GM12873 (cell line): ENCODE data around the gene MT3.

Experiments
- TF ChIP-seq, protein P1 (sequence below): IDR thresholded peaks from 2 replicates; pipeline ENCODE4 v1.5.1; 2012; ENCODE audit warnings: low read depth, mild to moderate bottlenecking, moderate library complexity, low read length, control low read depth; ENCODE audit not compliant: insufficient read depth; ENCODE audit errors: missing control alignments

The MT3 gene

DNA sequence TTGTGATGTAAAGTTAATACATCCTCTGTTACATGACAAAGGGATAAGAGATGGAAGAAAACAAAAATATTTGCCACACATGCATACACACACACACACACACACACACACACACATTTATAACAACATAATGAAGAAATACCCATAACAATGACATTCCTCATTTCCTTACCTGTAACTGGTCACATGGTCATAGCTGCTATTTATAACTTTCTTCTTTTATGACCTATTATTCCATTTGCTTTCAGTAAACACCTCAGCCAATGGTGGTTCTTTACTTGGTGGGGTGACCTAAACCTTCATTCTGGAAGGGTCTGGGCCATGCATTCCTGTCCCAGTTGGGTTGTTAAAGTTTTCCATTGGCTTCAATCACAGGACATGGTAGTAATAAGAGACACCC is 24.4 kb downstream of the MT3 start:
- TF ChIP-seq, protein P1, sequence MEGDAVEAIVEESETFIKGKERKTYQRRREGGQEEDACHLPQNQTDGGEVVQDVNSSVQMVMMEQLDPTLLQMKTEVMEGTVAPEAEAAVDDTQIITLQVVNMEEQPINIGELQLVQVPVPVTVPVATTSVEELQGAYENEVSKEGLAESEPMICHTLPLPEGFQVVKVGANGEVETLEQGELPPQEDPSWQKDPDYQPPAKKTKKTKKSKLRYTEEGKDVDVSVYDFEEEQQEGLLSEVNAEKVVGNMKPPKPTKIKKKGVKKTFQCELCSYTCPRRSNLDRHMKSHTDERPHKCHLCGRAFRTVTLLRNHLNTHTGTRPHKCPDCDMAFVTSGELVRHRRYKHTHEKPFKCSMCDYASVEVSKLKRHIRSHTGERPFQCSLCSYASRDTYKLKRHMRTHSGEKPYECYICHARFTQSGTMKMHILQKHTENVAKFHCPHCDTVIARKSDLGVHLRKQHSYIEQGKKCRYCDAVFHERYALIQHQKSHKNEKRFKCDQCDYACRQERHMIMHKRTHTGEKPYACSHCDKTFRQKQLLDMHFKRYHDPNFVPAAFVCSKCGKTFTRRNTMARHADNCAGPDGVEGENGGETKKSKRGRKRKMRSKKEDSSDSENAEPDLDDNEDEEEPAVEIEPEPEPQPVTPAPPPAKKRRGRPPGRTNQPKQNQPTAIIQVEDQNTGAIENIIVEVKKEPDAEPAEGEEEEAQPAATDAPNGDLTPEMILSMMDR = no peak

DNA sequence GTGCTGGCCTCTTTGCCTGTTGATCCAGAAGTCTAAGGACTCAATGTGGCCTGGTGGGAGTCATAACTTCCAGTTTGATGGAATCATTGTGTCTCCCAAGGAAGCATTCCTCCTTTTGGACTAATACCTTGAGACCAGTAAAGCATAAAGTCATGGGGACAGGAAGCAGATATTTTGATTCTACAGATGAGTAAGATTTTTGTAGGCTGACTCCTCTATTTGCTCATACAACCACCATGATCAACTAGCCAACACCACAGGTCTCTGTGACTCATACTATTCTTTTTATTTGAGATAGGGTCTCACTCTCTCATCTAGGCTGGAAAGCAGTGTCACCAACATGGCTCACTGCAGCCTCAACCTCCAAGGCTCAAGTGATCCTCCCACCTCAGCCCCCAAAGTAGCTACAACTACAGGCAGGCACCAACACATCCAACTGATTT is 25.2 kb downstream of the MT3 start:
- TF ChIP-seq, protein P1 = no peak

DNA sequence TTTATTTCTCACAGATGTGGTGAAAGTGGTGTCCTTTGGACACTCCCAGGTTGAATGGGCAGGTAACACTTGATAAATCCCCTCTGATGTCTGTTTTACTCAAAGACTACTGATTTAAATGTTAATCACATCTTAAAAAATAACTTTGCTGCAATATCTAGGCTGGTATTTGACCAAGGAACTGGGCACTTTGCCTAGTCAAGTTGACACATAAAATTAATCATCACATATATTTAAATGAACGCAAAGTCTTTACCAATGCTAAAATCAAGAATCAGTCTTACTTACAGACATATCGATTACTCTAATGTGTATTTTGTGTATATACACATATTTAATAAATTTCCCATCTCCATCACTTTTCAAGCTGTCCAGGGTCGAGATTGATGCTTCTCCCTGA is 26.0 kb downstream of the MT3 start:
- TF ChIP-seq, protein P1 = no peak

DNA sequence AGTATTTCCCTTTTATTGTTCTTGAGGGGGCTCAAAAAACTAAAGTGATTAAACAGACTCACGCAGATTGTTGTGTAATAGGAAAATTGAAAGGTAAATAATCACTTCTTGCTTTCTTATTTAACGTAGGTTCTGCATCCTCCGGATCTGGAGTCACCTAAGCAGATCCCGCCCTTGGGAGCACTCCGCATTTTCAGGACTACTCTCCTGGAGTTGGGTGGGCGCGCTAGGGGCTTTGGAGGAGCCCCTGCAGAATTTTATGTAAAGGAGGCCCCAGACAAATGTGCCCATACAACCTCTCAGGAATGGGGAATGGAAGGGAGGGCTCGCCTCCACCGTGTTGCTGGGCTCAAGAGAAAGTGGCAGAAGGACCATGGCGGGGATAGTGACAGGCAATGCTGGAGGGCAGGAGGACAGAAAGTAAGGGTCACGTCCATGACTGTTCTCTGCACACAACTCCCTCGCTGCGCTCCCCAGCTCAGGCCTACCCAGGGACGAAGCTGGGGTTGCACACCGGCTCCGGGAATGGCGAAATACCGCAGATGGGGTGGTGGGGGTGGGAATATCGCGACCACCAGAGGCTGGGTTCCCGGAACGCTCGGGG is 27.4 kb downstream of the MT3 start:
- TF ChIP-seq, protein P1 = no peak

DNA sequence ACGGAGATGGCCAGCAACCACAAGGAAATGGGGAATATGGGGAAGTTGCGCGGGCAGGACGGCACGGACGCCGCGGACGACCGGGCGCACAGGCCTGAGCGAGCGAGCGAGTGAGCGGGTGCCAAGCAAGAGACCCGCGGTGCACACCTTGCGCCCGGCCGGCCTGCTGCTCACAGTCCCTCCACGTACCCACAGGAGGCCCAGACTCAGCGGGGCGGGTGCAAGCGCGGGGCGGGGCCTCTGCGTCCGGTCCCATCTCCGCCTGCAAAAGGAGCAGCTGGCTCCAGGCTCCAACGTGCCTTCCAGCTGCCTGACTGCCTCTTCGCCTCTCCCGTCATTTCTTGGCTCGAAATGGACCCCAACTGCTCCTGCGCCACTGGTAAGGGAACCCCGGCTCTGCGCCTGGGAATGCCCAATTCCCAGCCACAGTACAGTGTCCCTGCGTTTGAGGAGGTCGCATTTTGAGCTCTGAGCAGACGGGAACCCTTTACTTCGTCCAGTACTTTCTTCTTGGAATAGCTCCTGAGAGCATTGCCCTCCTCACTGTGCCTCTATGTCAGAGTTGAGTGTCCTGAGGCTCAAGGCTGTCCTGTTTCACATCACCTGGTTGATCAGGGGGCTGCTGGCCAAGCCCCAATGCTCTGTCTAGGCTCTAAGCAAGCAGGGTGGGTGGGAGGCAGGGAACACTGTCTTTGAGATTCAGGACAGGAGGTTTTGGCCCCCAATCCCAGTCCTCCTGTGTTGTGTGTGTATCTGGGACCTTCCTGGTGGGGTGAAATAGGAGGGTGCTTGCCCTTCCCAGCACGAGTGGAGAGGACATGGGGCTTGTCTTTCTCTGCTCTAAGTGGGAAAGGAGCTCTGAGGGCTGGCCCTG is 28.1 kb downstream of the MT3 start:
- TF ChIP-seq, protein P1 = no peak

DNA sequence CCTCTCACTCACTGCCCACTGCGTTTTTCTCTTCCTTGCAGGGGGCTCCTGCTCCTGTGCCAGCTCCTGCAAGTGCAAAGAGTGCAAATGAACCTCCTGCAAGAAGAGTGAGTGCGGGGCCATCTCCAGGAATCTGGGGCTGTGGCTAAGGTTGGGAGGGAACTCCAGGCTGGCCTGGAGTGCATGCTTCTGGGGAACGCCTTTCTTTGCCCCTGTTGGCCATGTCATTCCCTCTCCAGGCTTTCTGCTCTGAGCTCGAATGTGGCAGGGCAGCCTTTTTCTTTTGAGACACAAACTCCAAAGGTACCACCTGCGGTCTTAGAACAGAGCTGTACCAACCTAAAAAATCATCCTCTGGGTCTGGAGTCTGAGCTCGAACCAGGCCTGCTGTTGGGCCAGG is 28.8 kb downstream of the MT3 start:
- TF ChIP-seq, protein P1 = no peak

DNA sequence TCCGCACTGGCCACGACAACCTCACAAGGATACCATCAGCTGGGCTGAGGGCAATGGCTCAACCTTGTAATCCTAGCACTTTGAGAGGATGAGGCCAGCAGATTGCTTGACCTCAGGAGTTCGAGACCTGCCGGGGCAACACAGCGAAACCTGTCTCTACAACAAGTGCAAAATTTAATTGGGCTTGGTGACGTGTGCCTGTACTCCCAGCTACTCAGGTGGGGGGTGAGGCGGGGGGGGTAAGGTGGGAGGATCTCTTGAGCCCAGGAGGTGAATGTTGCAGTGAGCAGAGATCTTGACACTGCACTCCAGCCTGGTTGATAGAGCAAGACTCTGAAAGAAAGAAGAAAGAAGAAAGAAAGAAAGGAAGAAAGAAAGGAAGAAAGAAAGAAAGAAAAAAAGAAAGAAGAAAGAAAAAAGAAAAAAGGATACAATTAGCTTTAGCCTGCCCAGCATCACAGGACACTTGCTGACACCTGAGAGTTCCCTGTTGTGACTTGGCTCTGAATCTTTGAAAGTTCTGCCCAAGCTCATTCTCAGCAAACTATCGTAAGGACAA is 31.1 kb downstream of the MT3 start:
- TF ChIP-seq, protein P1 = no peak
